Dermis blood vessel endothelial cell (primary cell): Measurements from ENCODE around the gene IFITM2. TPM values are rescaled to one million over a fixed set of nuclear protein-coding genes. Genes with fewer than 3 reads are reported as not detected.

Experiments
- DNase-seq: peaks from one replicate; pipeline ENCODE4 v3.0.0; 2010
- total RNA-seq: library from RNA; depleted of rRNA; stranded (reverse); fragments of >200 nt; gene quantifications from 2 replicates; pipeline ENCODE4 v1.2.3, GENCODE V29; 2014

The IFITM2 gene
- 69.8 and 135 TPM in 2 replicates for total RNA-seq

DNA sequence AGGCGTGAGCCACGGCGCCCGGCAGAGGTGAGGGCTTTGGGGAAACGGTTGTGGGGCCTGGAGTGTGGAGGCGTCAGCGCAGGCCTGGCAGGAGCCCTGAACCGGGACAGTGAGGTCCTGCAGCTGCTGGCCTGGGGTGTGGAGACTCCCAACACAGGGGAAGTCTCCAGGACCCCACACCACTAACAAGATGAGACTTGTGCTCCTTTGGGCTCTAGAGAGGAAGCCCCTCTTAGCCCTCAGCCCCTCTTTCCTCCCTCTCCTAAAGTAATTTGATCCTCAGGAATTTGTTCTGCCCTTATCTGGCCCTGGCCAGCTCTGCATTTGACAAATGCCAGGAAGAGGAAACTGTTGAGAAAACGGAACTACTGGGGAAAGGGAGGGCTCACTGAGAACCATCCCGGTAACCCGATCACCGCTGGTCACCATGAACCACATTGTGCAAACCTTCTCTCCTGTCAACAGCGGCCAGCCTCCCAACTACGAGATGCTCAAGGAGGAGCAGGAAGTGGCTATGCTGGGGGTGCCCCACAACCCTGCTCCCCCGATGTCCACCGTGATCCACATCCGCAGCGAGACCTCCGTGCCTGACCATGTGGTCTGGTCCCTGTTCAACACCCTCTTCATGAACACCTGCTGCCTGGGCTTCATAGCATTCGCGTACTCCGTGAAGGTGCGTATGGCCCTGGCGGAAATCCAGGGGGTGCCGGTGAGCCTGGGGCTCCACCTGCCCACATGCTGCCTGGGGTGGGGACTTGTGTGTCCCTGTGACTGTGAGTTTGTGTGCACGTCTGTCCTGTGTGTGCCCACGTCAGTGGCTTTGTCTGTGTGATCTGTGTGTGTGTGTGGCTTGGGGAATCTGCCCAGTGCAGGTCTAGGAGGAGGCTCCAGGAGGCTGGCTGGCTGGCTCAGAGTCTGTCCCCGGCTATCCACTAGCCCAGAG lies at the start of gene IFITM2:
Gene IFITM2 (plus strand): TSS at position 51 of the 943 bp plus-strand sequence. CDS start 377 bp downstream, at position 428.
- peak; percentile 80 for DNase-seq

DNA sequence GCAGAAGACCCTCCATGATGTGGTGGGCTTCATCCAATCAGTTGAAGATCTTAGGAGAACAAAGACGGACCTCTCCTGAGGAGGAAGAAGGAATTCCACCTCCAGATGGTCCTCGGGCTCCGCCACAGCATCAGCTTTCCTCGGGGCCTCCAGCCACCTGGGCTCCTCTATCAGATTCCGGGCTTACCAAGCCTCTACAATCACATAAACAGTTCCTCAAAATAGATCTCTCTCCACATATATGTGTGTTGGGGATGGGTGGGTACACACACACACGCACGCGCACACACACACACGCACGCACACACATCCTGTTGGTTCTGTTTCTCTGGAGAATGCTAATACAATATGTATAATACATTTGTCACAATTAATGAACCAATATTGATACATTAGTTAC lies 48.2 kb upstream of the IFITM2 start:
- no peak for DNase-seq

DNA sequence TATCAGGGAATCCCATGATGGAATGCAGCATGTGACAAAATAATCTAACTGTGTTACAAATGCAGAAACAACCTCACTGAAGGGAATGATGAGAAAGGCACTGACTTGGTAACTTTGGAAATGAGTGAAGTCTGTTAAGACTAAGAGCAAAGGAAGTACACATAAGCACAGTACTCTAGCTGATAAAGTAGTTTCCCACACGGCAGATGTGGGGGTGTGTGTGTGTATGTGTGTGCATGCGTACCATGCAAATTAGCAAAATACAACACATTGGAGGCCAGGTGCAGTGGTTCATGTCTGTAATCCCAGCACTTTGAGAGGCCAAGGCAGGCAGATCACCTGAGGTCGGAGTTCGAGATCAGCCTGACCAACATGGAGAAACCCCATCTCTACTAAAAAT lies 46.0 kb upstream of the IFITM2 start:
- no peak for DNase-seq

DNA sequence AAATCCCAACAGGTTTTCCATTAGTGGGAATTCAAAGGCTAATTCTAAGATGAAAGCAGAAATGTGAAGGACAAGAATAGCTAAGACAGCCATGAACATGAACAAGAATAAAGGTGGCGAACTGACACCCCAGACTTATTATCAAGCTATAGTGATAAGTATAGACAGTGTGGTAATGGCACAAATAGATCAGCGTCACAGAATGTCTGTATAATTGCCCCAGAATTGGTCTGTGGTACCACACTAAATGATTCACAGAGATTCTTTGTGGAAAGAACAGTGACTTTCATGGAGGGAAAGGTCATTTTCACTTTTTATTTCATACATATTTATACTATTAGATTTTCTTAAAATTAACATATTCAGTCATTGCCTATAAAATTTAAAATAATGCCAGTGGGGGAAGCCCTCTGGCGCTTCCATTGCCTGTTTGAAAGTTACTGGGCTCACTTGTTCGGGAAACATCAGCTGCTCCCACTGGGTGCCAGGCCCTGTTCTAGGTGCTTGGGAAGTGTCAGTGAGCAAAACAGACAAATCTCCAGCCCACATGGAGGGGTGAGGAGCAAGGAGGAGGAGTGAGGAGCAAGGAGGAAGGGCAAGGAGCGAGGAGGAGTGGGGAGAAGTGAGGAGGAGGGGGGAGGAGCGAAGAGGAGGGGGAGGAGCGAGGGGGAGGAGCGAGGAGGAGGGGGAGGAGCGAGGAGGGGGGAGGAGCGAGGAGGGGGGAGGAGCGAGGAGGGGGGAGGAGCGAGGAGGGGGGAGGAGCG lies 40.8 kb upstream of the IFITM2 start:
- no peak for DNase-seq

DNA sequence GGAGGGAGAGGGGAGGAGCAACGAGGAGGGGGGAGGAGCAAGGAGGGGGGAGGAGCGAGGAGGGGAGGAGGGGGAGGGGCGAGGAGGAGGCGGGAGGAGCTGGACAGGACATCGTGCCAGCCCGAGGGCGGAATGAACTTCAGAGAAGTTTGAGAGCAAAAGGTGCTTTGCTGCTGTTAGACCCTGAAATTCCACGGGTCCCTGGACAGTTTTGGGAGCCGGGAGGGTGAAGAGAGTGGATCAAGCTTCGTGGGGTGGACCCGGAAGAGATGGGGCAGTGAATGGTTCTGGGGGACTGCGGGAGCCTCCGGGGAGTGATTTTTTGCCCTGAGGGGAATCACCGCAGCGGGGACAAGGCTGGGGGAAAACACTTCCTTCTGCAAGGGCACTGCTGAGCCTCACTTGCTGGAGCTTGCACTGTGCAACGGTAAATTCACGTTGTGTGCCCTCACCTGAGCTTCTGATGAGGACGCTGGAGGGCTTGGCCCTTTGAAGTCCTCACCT lies 40.1 kb upstream of the IFITM2 start:
- DNase-seq, result no peak

DNA sequence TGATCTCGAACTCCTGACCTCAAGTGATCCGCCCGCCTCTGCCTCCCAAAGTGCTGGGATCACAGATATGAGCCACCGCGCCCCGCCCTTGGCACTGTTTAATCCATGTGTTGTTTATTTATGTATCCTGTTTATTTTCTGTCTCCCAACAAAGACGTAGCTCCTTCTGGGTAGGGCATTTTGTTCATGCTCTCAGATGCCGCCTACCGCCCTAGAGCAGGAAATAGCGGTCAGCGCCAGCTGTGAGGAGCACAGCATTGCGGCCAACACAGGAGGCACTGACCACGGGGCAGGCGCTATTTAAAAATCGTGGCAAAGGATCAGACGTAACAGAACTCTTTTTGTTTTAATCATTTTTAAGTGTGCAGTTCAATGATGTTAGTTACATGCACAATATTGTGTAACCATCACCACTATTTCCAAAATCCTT lies 38.9 kb upstream of the IFITM2 start:
- peak; percentile 39 for DNase-seq

DNA sequence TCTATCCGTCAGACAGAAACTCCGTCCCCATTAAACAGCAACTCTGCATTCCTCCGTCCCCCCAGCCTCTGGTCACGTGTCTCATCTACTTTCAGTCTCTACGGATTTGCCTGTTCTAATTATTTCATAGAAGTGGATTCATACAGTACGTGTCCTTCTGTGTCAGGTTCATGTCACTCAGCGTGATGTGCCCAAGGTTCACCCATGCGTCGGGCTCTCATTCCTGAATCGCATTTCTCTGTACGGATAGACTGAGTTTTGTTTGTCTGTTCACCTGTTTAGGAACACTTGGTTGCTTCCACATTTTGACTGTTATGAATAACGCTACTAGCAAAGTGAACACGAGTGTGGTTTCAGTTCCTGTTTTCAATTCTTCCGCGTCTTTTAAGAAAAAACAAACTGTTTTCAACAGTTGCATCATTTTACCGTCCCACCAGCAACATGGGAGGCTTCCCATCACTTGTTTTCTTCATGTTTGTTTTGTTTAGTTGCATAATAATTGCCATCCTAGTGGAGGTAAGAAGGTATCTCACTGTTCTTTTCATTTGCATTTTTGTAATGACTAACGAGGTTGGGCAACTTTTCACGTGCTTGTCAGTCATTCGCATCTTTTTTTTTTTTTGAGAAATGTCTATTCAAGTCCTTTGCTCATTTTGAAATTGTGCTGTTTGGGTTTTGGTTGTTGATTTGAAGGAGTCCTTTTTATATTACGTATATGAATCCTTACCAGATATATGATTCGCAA lies 38.3 kb upstream of the IFITM2 start:
- DNase-seq, result no peak

DNA sequence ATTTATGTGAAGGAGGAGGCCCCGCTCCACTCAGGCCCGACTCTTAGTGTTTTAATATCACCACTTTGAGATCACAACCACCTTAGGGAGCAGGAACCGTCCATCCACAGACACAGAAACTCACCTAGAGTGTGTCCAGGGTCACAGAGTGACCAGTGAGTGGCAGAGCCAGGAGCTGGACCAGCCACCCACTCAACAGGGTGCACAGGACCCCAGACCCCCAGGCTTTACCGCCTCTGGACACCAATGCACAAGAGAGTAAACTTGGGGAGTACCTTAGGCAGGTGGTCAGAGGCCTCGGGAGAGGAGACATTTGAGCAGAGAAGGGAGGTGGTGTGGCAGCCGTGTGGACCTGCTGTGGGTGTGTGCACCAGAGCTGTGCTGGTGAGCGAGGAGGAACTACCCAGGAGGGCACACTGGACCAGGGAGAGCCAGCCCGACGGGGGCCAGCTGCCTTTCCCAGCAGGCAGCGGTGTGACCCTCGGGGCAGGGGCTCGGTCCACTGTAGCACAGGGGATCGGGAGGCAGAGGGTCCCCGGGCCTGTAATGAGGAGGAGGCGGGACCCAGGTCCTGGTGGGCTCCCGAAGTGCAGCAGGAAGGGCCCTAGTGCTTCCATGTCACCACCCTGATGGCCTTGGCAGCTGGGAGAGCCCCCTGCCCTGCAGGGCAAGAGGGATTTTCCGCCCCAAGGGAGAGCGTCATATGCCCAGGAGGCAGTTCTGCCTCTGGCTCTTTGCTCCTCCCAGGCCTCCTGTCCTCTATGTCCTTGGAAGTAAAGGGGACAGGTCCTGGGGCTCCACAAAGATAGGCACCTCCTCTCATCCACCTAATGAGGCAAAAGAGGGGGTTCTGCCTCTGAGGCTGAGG lies 36.9 kb upstream of the IFITM2 start:
- no peak for DNase-seq

DNA sequence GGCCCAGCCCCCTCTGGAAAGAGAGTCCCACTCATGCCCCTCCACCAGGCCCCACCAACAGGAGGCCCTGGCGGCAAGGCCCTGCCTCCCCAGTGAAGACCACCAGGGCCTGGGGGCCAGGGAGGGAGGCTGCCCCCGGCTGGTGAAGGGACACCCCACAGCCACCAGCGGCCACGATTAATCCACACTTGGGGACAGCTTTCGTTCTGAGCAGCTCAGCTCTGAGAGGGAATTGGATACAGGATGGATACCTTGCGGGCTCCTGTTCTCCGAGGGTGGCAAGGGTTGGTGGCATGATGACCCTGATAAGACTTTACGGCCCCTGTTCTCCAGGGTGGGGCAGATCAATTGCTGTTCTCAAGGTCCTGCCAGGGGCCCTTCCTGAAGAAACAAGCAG lies 36.3 kb upstream of the IFITM2 start:
- DNase-seq, result no peak

DNA sequence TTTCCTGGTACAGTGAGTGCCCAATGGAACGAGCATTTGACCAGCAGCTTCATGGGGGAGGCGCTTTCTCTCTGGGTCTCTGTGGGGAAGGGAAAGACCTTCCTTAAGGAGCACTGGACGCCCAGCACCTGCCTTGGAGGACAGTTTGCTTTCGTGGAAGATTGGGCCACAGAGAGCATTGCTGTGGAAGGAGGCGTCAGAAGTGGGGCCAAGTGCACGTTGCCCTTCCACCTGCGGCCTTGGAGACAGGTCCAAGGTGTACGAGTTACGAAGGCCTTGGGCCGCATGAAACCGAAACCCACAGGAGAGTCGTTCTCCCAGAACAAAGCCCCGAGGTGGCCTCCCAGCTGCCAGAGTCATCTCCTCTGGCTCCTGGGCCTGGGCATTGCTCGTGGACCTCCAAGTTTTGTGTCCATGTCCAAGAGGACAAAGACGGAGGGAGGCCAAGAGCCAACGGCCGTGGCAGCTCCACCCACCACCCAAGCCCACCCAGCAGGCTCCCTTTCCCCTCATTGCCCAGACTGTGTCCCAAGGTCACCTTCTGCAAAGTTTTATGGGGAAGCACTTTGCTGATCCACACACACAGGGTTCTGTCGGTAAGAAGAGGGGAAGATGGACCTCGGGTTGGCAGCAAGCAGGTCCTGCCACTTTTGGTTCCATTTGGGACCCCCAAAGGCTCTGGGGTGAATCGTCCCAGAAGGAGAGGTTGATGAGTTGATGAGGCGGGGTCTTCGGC lies 35.3 kb upstream of the IFITM2 start:
- no peak for DNase-seq

DNA sequence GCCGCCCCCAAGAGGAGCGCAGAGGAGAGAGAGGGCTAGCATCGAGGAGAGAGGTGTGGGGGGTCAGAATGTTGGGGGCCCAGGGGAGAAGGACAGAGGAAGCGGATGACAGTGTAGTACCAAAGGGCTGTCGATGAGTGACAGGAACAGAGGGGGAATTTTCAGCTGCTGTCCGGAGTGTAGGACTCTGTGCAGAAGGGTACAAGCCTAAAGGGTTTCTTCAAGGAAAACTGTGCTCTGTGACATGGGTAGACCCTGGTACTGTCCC lies 34.8 kb upstream of the IFITM2 start:
- no peak for DNase-seq

DNA sequence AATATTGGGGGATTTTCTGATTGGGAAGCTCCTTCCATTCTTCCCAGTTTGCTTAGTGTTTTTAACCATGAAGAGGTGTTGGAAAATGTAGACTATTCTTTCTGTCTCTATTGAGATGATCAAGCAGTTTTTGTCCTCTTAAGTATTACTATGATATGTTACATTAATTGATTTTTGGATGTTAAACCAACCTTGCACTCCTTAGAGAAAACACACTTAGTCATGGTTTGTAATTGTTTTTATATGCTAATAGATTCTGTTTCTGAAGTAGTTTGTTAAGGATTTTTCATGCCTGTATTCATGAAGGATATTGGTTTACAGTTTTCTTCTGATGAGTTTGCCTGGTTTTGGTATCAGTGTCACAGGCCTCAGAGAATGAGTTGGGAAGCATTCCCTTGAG lies 31.4 kb upstream of the IFITM2 start:
- no peak for DNase-seq

DNA sequence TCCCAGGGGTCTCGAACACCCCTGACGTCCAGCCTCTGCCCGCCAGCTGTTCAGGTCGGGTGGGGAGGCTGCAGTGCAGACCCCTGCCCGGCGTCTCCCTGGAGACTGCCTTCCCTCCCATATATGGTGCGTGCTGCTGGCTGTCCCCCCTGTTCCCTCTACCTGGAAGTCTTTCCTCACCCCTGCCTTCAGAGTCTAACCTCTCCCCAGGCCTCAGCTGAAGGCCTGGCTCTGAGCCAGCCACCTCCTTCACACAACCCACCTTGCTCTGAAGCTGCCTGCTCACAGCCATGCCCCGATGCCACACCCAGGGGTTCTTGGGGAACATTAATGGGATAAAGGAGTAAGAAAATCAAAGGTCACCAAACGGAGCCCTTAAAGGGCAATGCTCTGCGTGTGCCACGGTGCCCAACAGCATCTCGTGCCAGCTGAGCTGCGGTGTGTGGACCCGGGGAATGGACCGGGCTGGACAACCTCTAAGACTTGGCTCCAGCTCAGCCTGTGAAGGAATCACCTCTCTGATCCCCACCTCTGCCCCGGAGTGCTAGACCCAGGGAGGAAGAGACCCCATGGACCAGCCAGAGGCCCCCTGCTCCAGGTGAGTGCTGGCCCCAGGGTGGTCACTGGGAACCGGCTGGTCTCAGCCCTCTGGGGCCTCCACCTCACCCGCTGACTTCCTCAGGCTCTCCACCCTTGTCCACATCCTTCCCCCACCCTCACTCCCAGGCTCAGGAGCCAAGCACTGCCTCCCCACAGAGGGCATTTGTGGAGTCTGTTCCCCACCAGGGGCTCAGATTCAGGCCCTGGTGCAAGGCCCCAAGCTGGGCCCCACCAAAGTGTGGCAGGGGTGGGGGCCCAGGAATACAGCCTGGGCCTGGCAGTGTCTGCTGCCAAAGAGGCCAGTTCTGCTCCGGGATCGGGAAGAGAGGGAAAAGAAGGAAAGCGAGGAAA lies 29.3 kb upstream of the IFITM2 start, which contains the start of gene NLRP6:
Gene NLRP6 (plus strand): TSS at position 407 of the 951 bp plus-strand sequence. CDS start 163 bp downstream, at position 570.
- DNase-seq, result no peak

DNA sequence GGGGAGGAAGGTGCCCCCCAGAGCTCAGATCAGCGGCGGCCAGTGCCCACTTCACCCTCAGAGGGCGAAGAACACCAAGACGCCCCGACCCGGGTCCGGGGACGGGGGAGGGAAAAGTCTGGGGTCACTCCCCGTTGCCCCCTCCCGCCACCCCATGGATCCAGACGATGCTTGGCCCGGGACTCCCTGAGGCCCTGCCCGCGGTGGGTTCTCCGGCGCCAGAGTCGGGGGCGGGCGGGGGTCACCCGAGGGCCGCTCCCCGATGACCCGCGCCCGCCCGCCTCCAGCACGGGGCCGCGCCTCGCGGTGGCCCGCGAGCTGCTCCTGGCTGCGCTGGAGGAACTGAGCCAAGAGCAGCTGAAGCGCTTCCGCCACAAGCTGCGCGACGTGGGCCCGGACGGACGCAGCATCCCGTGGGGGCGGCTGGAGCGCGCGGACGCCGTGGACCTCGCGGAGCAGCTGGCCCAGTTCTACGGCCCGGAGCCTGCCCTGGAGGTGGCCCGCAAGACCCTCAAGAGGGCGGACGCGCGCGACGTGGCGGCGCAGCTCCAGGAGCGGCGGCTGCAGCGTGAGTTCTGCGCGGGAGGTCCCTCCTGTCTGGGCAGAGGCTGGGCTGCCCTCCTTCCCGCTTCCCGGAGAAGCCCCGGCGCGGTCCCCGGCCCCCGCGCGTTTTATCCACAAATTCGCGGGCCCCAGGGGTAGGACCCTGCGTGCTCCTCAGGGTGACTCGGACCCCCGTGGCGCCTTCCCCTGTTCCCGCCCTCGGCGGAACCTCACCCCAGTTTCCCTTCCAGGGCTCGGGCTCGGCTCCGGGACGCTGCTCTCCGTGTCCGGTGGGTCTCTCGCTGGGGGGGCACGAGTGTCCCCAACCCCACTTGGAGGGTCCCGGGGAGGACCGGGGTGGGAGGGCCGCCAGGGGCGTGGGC lies 28.3 kb upstream of the IFITM2 start:
- DNase-seq, result no peak

DNA sequence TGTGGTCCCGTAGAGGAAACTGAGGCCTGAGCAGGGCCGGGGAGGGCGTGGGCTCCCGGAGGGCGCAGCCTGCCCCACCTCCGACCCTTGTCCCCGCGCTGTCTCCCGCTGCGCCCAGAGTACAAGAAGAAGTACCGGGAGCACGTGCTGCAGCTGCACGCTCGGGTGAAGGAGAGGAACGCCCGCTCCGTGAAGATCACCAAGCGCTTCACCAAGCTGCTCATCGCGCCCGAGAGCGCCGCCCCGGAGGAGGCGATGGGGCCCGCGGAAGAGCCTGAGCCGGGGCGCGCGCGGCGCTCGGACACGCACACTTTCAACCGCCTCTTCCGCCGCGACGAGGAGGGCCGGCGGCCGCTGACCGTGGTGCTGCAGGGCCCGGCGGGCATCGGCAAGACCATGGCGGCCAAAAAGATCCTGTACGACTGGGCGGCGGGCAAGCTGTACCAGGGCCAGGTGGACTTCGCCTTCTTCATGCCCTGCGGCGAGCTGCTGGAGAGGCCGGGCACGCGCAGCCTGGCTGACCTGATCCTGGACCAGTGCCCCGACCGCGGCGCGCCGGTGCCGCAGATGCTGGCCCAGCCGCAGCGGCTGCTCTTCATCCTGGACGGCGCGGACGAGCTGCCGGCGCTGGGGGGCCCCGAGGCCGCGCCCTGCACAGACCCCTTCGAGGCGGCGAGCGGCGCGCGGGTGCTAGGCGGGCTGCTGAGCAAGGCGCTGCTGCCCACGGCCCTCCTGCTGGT lies 27.5 kb upstream of the IFITM2 start:
- DNase-seq, result peak; percentile 53

DNA sequence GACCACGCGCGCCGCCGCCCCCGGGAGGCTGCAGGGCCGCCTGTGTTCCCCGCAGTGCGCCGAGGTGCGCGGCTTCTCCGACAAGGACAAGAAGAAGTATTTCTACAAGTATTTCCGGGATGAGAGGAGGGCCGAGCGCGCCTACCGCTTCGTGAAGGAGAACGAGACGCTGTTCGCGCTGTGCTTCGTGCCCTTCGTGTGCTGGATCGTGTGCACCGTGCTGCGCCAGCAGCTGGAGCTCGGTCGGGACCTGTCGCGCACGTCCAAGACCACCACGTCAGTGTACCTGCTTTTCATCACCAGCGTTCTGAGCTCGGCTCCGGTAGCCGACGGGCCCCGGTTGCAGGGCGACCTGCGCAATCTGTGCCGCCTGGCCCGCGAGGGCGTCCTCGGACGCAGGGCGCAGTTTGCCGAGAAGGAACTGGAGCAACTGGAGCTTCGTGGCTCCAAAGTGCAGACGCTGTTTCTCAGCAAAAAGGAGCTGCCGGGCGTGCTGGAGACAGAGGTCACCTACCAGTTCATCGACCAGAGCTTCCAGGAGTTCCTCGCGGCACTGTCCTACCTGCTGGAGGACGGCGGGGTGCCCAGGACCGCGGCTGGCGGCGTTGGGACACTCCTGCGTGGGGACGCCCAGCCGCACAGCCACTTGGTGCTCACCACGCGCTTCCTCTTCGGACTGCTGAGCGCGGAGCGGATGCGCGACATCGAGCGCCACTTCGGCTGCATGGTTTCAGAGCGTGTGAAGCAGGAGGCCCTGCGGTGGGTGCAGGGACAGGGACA lies 26.7 kb upstream of the IFITM2 start:
- no peak for DNase-seq

DNA sequence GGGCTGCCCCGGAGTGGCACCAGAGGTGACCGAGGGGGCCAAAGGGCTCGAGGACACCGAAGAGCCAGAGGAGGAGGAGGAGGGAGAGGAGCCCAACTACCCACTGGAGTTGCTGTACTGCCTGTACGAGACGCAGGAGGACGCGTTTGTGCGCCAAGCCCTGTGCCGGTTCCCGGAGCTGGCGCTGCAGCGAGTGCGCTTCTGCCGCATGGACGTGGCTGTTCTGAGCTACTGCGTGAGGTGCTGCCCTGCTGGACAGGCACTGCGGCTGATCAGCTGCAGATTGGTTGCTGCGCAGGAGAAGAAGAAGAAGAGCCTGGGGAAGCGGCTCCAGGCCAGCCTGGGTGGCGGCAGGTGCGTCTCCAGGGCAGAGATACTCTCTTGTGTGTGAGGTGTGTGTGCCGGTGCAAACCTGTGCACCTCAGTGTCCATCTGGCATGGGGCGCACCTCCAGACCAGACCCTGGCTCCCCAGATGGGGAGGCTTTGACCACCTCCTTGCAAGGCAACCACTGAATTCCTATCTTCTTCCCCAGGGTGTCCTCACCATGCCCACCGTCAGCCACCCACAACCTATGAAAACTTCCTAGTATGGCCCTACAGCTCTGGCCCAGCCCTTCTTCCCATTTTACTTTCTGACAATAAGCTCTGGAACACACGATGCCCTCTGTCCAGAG lies 26.0 kb upstream of the IFITM2 start:
- no peak for DNase-seq
